SK-N-SH (cell line): ENCODE measurements around the gene HAPLN2. TPM values are rescaled to one million over a fixed set of nuclear protein-coding genes. Genes with fewer than 3 reads are reported as not detected.

ENCODE experiments used
- CTCF ChIA-PET: fragments of 300-600, 350-600 bp; formaldehyde crosslinking; extraction: SDS; loops from one replicate; lab custom pipeline; 2021; lab: Yijun Ruan, JAX
- POLR2A ChIA-PET: fragments of 350-600 bp; sonication (Branson Sonifier 250); formaldehyde crosslinking; extraction: SDS; loops from one replicate; lab custom pipeline; 2020; ENCODE audit warnings: antibody characterized with exemption, inconsistent platforms; lab: Yijun Ruan, JAX
- DNase-seq: peaks from one replicate; pipeline ENCODE4 v3.0.0; 2012
- H2AFZ ChIP-seq: fragments of 200-600 bp; sonication (generic); 2 replicates; pipeline ENCODE4 v1.8.1; 2016; ENCODE audit warnings: antibody characterized with exemption, mild to moderate bottlenecking, low read depth
- H3F3A ChIP-seq: fragments of 200-600 bp; sonication (generic); replicated peaks from 2 replicates; pipeline ENCODE3; 2016; ENCODE audit warnings: antibody characterized with exemption, mild to moderate bottlenecking; ENCODE audit not compliant: insufficient read depth
- H3K27ac ChIP-seq, 2 experiments: fragments of 200-500 bp in 1 of 2; fragments of 200-600 bp in 1 of 2; sonication (Bioruptor generic) in 1 of 2; sonication (generic), shearing (Covaris generic) in 1 of 2; 2 replicates each; pipeline versions ENCODE4 v1.5.1 to v1.6.1; 2014 to 2016; ENCODE audit warnings: low read depth in 2 of 2, inconsistent platforms in 1 of 2, low read length in 1 of 2, mild to moderate bottlenecking in 1 of 2, mixed read lengths in 1 of 2
- H3K27me3 ChIP-seq: fragments of 200-600 bp; sonication (generic), shearing (Covaris generic); 2 replicates; pipeline ENCODE4 v1.6.1; 2016; ENCODE audit warnings: mixed run types; ENCODE audit not compliant: insufficient read depth
- H3K36me3 ChIP-seq, 2 experiments: fragments of 200-500 bp in 1 of 2; fragments of 200-600 bp in 1 of 2; sonication (Bioruptor generic) in 1 of 2; sonication (generic) in 1 of 2; replicated peaks in 1 of 2; 2 replicates each; pipeline versions ENCODE3 to v1.5.1; 2014 to 2016; ENCODE audit warnings: low read length in 1 of 2, mild to moderate bottlenecking in 1 of 2; ENCODE audit not compliant: insufficient read depth in 2 of 2, control insufficient read depth in 1 of 2
- H3K4me1 ChIP-seq, 2 experiments: fragments of 200-500 bp in 1 of 2; fragments of 200-600 bp in 1 of 2; sonication (Bioruptor generic) in 1 of 2; sonication (generic), shearing (Covaris generic) in 1 of 2; 2 replicates each; pipeline versions ENCODE4 v1.5.1 to v1.6.1; 2014 to 2016; ENCODE audit warnings: low read depth in 1 of 2, low read length in 1 of 2, mixed run types in 1 of 2; ENCODE audit not compliant: insufficient read depth in 2 of 2, control insufficient read depth in 1 of 2
- H3K4me2 ChIP-seq: fragments of 200-600 bp; sonication (generic), shearing (Covaris generic); 2 replicates; pipeline ENCODE4 v1.6.1; 2017; ENCODE audit warnings: mixed run types
- H3K4me3 ChIP-seq, 2 experiments: fragments of 200-500 bp in 1 of 2; fragments of 200-600 bp in 1 of 2; sonication (Bioruptor generic) in 1 of 2; sonication (generic), shearing (Covaris generic) in 1 of 2; 2 replicates each; pipeline versions ENCODE4 v1.5.1 to v1.8.1; 2014 to 2016; ENCODE audit warnings: low read depth in 2 of 2, inconsistent platforms in 1 of 2, low read length in 1 of 2, mild to moderate bottlenecking in 1 of 2, mixed read lengths in 1 of 2, moderate library complexity in 1 of 2
- H3K79me2 ChIP-seq: fragments of 200-600 bp; sonication (generic); 2 replicates; pipeline ENCODE4 v1.8.1; 2017; ENCODE audit warnings: mild to moderate bottlenecking; ENCODE audit not compliant: insufficient read depth
- H3K9ac ChIP-seq: fragments of 200-600 bp; sonication (generic); 2 replicates; pipeline ENCODE4 v1.6.1; 2017; ENCODE audit warnings: mixed run types
- H3K9me2 ChIP-seq: fragments of 200-600 bp; sonication (generic); 2 replicates; pipeline ENCODE4 v1.6.1; 2017; ENCODE audit warnings: mixed run types
- H3K9me3 ChIP-seq: fragments of 200-600 bp; sonication (generic); 2 replicates; pipeline ENCODE4 v1.6.1; 2017; ENCODE audit warnings: mixed run types, mild to moderate bottlenecking, moderate library complexity
- H4K20me1 ChIP-seq: fragments of 200-600 bp; sonication (generic); 2 replicates; pipeline ENCODE4 v1.6.1; 2017; ENCODE audit warnings: mild to moderate bottlenecking, mixed run types; ENCODE audit not compliant: insufficient read depth
- CHD2 ChIP-seq: fragments of 150-350 bp; IDR thresholded peaks from 2 replicates; pipeline ENCODE4 v1.6.1; 2018; ENCODE audit warnings: low read length; ENCODE audit not compliant: partially characterized antibody
- ELF1 ChIP-seq: IDR thresholded peaks from 2 replicates; pipeline ENCODE4 v1.4.0; 2012
- EP300 ChIP-seq, 2 experiments: IDR thresholded peaks; 2 replicates each; pipeline versions ENCODE4 v1.4.0 to v1.6.1; 2012; ENCODE audit warnings: borderline replicate concordance in 1 of 2, low read depth in 1 of 2, low read length in 1 of 2
- MXI1 ChIP-seq: IDR thresholded peaks from 2 replicates; pipeline ENCODE4 v1.6.1; 2012; ENCODE audit warnings: mild to moderate bottlenecking, low read depth, low read length, improper control_type of control experiment
- NRF1 ChIP-seq: IDR thresholded peaks from 2 replicates; pipeline ENCODE4 v1.6.1; 2012; ENCODE audit warnings: low read depth, mild to moderate bottlenecking, low read length
- POLR2AphosphoS5 ChIP-seq: IDR thresholded peaks from 2 replicates; pipeline ENCODE4 v1.6.1; 2012; ENCODE audit warnings: low read depth, low read length
- RXRA ChIP-seq: IDR thresholded peaks from 2 replicates; pipeline ENCODE4 v1.4.0; 2012; ENCODE audit warnings: low read depth, mild to moderate bottlenecking, borderline replicate concordance
- SIN3A ChIP-seq: IDR thresholded peaks from 2 replicates; pipeline ENCODE4 v1.6.1; 2012; ENCODE audit warnings: low read depth, mild to moderate bottlenecking, low read length, moderate library complexity, borderline replicate concordance
- SMC3 ChIP-seq: IDR thresholded peaks from 2 replicates; pipeline ENCODE4 v1.6.1; 2012; ENCODE audit warnings: low read depth, low read length, improper control_type of control experiment
- TAF1 ChIP-seq: IDR thresholded peaks from 2 replicates; pipeline ENCODE4 v1.6.1; 2012; ENCODE audit warnings: low read depth, mild to moderate bottlenecking, low read length, moderate library complexity, borderline replicate concordance
- TEAD4 ChIP-seq: IDR thresholded peaks from 2 replicates; pipeline ENCODE4 v1.4.0; 2012; ENCODE audit warnings: mild to moderate bottlenecking, borderline replicate concordance; ENCODE audit not compliant: insufficient read depth
- WGBS: methylation state at CpG from one replicate; pipeline ENCODE4 v1.1.6; 2017; ENCODE audit warnings: low lambda C conversion rate; 5-methylcytosine and 5-hydroxymethylcytosine counted together
- polyA plus RNA-seq, 3 experiments: library from polyadenylated mRNA; depleted of rRNA; stranded (reverse); fragments of >200 nt; gene quantifications; 2 replicates each; pipeline ENCODE4 v1.2.3, GENCODE V29; 2012
- TF ChIP-seq, protein P1 (sequence below): IDR thresholded peaks from 2 replicates; pipeline ENCODE4 v1.4.0; 2012; ENCODE audit warnings: low read depth, borderline replicate concordance
- TF ChIP-seq, protein P2 (sequence below): fragments of 200-600 bp; sonication (generic); IDR thresholded peaks from 2 replicates; pipeline ENCODE4 v1.6.1; 2017; ENCODE audit warnings: antibody characterized with exemption, mild to moderate bottlenecking, moderate library complexity
- TF ChIP-seq, protein P3 (sequence below): IDR thresholded peaks from 2 replicates; pipeline ENCODE4 v1.6.1; 2012; ENCODE audit warnings: mild to moderate bottlenecking, low read depth, low read length, moderate library complexity

HAPLN2 gene
- polyA plus RNA-seq, 1 of the 3 experiments (the other 2 are of a cell fraction) = 0.20 TPM

DNA sequence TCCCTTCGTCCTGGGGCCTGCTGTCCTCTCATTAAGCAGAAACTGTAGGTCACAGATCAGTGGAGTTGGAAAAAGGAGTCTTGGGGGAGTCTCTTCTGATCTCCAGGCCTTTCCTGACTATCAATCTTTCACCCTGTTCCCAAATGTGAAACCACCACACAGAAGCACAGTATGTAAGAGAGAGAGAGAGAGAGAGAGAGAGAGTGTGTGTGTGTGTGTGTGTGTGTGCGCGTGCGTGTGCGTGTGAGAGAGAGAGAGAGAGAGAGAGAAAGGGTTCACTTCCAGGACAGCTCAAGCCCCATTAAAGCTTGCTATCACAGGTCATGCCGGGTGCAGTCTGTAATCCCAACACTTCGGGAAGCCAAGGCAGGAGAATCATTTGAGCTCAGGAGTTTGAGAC lies 41.2 kb upstream of the HAPLN2 start:
- Histone ChIP-seq H3K27me3 (no peaks in the 10 kb centered on the region), H3K4me1 (no peaks in the 10 kb centered on the region; a peak in 1 of 4 replicates), H2AFZ (no peak overlapping the region), H3K9ac (no peak overlapping the region), H3K79me2 (no peaks in the 10 kb centered on the region), H3K9me3 (no peaks in the 10 kb centered on the region), H3K27ac (no peak overlapping the region), H3K4me2 (no peak overlapping the region), H3K4me3 (no peak overlapping the region), H3K36me3 (no peaks in the 10 kb centered on the region), H3K9me2 (no peaks in the 10 kb centered on the region), H4K20me1 (no peaks in the 10 kb centered on the region), H3F3A (no peaks in the 10 kb centered on the region)
- TF ChIP-seq NRF1 = no peak
- no peak for TF ChIP-seq SIN3A
- no peak for TF ChIP-seq RXRA
- no peak for TF ChIP-seq CHD2
- no peak for TF ChIP-seq TEAD4
- no peak for TF ChIP-seq MXI1
- TF ChIP-seq SMC3 = no peak
- TF ChIP-seq, protein P1, sequence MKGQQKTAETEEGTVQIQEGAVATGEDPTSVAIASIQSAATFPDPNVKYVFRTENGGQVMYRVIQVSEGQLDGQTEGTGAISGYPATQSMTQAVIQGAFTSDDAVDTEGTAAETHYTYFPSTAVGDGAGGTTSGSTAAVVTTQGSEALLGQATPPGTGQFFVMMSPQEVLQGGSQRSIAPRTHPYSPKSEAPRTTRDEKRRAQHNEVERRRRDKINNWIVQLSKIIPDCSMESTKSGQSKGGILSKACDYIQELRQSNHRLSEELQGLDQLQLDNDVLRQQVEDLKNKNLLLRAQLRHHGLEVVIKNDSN = no peak
- no peak for TF ChIP-seq ELF1
- no peak for TF ChIP-seq TAF1
- TF ChIP-seq EP300 (IDR thresholded peaks at IDR 0.05; ENCODE audit: borderline replicate concordance in 1 of 2, low read depth in 1 of 2, low read length in 1 of 2) = no peak
- TF ChIP-seq, protein P2, sequence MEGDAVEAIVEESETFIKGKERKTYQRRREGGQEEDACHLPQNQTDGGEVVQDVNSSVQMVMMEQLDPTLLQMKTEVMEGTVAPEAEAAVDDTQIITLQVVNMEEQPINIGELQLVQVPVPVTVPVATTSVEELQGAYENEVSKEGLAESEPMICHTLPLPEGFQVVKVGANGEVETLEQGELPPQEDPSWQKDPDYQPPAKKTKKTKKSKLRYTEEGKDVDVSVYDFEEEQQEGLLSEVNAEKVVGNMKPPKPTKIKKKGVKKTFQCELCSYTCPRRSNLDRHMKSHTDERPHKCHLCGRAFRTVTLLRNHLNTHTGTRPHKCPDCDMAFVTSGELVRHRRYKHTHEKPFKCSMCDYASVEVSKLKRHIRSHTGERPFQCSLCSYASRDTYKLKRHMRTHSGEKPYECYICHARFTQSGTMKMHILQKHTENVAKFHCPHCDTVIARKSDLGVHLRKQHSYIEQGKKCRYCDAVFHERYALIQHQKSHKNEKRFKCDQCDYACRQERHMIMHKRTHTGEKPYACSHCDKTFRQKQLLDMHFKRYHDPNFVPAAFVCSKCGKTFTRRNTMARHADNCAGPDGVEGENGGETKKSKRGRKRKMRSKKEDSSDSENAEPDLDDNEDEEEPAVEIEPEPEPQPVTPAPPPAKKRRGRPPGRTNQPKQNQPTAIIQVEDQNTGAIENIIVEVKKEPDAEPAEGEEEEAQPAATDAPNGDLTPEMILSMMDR = no peak
- TF ChIP-seq, protein P3, sequence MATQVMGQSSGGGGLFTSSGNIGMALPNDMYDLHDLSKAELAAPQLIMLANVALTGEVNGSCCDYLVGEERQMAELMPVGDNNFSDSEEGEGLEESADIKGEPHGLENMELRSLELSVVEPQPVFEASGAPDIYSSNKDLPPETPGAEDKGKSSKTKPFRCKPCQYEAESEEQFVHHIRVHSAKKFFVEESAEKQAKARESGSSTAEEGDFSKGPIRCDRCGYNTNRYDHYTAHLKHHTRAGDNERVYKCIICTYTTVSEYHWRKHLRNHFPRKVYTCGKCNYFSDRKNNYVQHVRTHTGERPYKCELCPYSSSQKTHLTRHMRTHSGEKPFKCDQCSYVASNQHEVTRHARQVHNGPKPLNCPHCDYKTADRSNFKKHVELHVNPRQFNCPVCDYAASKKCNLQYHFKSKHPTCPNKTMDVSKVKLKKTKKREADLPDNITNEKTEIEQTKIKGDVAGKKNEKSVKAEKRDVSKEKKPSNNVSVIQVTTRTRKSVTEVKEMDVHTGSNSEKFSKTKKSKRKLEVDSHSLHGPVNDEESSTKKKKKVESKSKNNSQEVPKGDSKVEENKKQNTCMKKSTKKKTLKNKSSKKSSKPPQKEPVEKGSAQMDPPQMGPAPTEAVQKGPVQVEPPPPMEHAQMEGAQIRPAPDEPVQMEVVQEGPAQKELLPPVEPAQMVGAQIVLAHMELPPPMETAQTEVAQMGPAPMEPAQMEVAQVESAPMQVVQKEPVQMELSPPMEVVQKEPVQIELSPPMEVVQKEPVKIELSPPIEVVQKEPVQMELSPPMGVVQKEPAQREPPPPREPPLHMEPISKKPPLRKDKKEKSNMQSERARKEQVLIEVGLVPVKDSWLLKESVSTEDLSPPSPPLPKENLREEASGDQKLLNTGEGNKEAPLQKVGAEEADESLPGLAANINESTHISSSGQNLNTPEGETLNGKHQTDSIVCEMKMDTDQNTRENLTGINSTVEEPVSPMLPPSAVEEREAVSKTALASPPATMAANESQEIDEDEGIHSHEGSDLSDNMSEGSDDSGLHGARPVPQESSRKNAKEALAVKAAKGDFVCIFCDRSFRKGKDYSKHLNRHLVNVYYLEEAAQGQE = no peak
- TF ChIP-seq POLR2AphosphoS5 = no peak
- 60% methylated on average over 7 of the region's 7 CpGs for WGBS
- DNase-seq = no peak
- POLR2A ChIA-PET = no interaction called here
- CTCF ChIA-PET = no interaction called here
